NCI-H1436 treated with DMSO at 0.1 percent for 48 hours (cell line): ENCODE data around the gene ZMPSTE24.

Source experiments
- DNase-seq: peaks from one replicate; lab custom pipeline; 2025; lab: John Stamatoyannopoulos, UW

The ZMPSTE24 gene

GRCh38 chr1:40264354-40264781 is 6.3 kb downstream of the ZMPSTE24 start:
- DNase-seq: no peak

GRCh38 chr1:40265298-40265697 is 7.3 kb downstream of the ZMPSTE24 start:
- no peak for DNase-seq

- no peak for DNase-seq
Measured at GRCh38 chr1:40265919-40266318, 7.9 kb downstream of the ZMPSTE24 start.

GRCh38 chr1:40266786-40267535 is 8.9 kb downstream of the ZMPSTE24 start:
- DNase-seq: no peak

GRCh38 chr1:40267767-40268187 is 9.7 kb downstream of the ZMPSTE24 start:
- DNase-seq: no peak

- DNase-seq: no peak
Measured at GRCh38 chr1:40268211-40268610, 10.2 kb downstream of the ZMPSTE24 start.

- DNase-seq: no peak
Measured at GRCh38 chr1:40270152-40270834, 12.3 kb downstream of the ZMPSTE24 start.

GRCh38 chr1:40272653-40273213 is 14.7 kb downstream of the ZMPSTE24 start:
- no peak for DNase-seq

GRCh38 chr1:40273547-40274166 is 15.6 kb downstream of the ZMPSTE24 start:
- no peak for DNase-seq

GRCh38 chr1:40274331-40274730 is 16.3 kb downstream of the ZMPSTE24 start:
- no peak for DNase-seq

- DNase-seq: no peak
Measured at GRCh38 chr1:40276122-40276521, 18.1 kb downstream of the ZMPSTE24 start.

- no peak for DNase-seq
Measured at GRCh38 chr1:40281853-40282252, 23.8 kb downstream of the ZMPSTE24 start.

GRCh38 chr1:40291293-40291692 is 33.3 kb downstream of the ZMPSTE24 start:
- no peak for DNase-seq

GRCh38 chr1:40299366-40300248 is 41.6 kb downstream of the ZMPSTE24 start:
- DNase-seq: no peak

- DNase-seq: no peak
Measured at GRCh38 chr1:40300249-40300567, 42.2 kb downstream of the ZMPSTE24 start.

GRCh38 chr1:40300651-40301050 is 42.6 kb downstream of the ZMPSTE24 start:
- DNase-seq: no peak

GRCh38 chr1:40301066-40301465 is 43.0 kb downstream of the ZMPSTE24 start:
- no peak for DNase-seq

- no peak for DNase-seq
Measured at GRCh38 chr1:40301541-40302299, 43.7 kb downstream of the ZMPSTE24 start.

- DNase-seq: no peak
Measured at GRCh38 chr1:40302475-40302874, 44.4 kb downstream of the ZMPSTE24 start.

- DNase-seq: no peak
Measured at GRCh38 chr1:40303051-40303771, 45.2 kb downstream of the ZMPSTE24 start.
